ENCODE results near the gene TICAM1. TPM values are rescaled to one million over a fixed set of nuclear protein-coding genes. Genes with fewer than 3 reads are reported as not detected.
A peak's percentile ranks its signal among the peaks of the same experiment; 100 is the strongest.

Gene TICAM1
- total and polyA plus RNA-seq, 2 of the 13 experiments (the other 11 are each of a cell fraction or from before 2014, with no cell fraction given) = 0.33 to 0.95 TPM

GRCh38 chr19:4803736-4804695 lies 27.5 kb downstream of the TICAM1 start (continued):
- TF ChIP-seq DDIT3 (CRISPR knock-in tag; IDR thresholded peaks at IDR 0.05) (no peak), MYC (CRISPR knock-in tag; IDR thresholded peaks at IDR 0.05; ENCODE audit: borderline replicate concordance) (no peak), XRCC5 (optimal IDR thresholded peaks at IDR 0.05; ENCODE audit: low read length) (peak; percentile 90), LRRFIP1 (CRISPR knock-in tag; conservative IDR thresholded peaks at IDR 0.05) (no peak), FOXO1 (CRISPR knock-in tag; IDR thresholded peaks at IDR 0.05) (0 out of 2 replicates have a peak, but pooled peaks have one; percentile 22), ZNF740 (CRISPR knock-in tag; IDR thresholded peaks at IDR 0.05) (no peak), HNF4G (IDR thresholded peaks at IDR 0.05; ENCODE audit: borderline replicate concordance, low read depth, low read length) (no peak), HNF4G (CRISPR knock-in tag; IDR thresholded peaks at IDR 0.05; ENCODE audit: borderline replicate concordance, low read depth) (no peak), ZNF781 (CRISPR knock-in tag; IDR thresholded peaks at IDR 0.05; ENCODE audit: borderline replicate concordance, not compliant biosample characterization) (no peak), ZNF839 (CRISPR knock-in tag; IDR thresholded peaks at IDR 0.05; ENCODE audit: borderline replicate concordance) (no peak), SIX1 (CRISPR knock-in tag; IDR thresholded peaks at IDR 0.05; ENCODE audit: borderline replicate concordance) (no peak), PPARG (CRISPR knock-in tag; conservative IDR thresholded peaks at IDR 0.05) (no peak), MXD3 (CRISPR knock-in tag; IDR thresholded peaks at IDR 0.05) (no peak), AGO1 (IDR thresholded peaks at IDR 0.05; ENCODE audit: low read depth, low read length, poor library complexity, severe bottlenecking) (no peak), ZNF687 (CRISPR knock-in tag; IDR thresholded peaks at IDR 0.05) (peak; percentile 60), ZNF558 (CRISPR knock-in tag; IDR thresholded peaks at IDR 0.05; ENCODE audit: borderline replicate concordance) (no peak), SOX13 (IDR thresholded peaks at IDR 0.05) (no peak), SOX13 (CRISPR knock-in tag; conservative IDR thresholded peaks at IDR 0.05 in 1 of 2, IDR thresholded peaks at IDR 0.05 in 1 of 2) (no peak)

All from HepG2 (cell line).